T-cell (primary cell): ENCODE measurements around the gene ARHGEF28. TPM values are rescaled to one million over a fixed set of nuclear protein-coding genes. Genes with fewer than 3 reads are reported as not detected.

Experiments used
- ATAC-seq, 4 experiments: fragments of 200-7000 bp in 3 of 4; fragments of 150-1000 bp in 1 of 4; cut with Tn5 transposase; replicated peaks in 1 of 4; 1 replicate in 3 of 4; 2 replicates in 1 of 4; pipeline ENCODE4 v1.10.0; 2021; ENCODE audit warnings: moderate library complexity in 3 of 4, mild to moderate bottlenecking in 2 of 4, moderate number of reproducible peaks in 1 of 4
- CTCF ChIA-PET, 2 donors: fragments of 300-600 bp; sonication (Branson Sonifier 250); formaldehyde crosslinking; loops; one replicate each; lab custom pipeline; 2022; ENCODE audit warnings: antibody characterized with exemption in 2 of 2; lab: Charles Lee
- POLR2A ChIA-PET, 2 donors: fragments of 300-600 bp; sonication (Branson Sonifier 250); formaldehyde crosslinking; loops; one replicate each; lab custom pipeline; 2022; ENCODE audit warnings: antibody characterized with exemption in 2 of 2; lab: Charles Lee
- DNase-seq, 35 experiments: peaks; one replicate each; pipeline versions ENCODE4 v3.0.0 to v3.0.0-alpha.2; 2013 to 2023
- H3K27ac ChIP-seq: one replicate; pipeline ENCODE4 v1.5.1; 2013; ENCODE audit warnings: low read length
- H3K27me3 ChIP-seq, 2 experiments: replicated peaks in 1 of 2; 1 replicate in 1 of 2; 2 replicates in 1 of 2; pipeline versions ENCODE4 v1.6.1 to v1.7.0; 2013; ENCODE audit warnings: low read length in 1 of 2, mixed read lengths in 1 of 2; ENCODE audit not compliant: control insufficient read depth in 2 of 2, insufficient read depth in 2 of 2; ENCODE audit errors: extremely low read depth in 1 of 2
- H3K36me3 ChIP-seq, 2 donors: 1 replicate in 1 of 2; 2 replicates in 1 of 2; pipeline versions ENCODE4 v1.6.1 to v1.7.0; 2013; ENCODE audit warnings: low read length in 1 of 2; ENCODE audit not compliant: control insufficient read depth in 2 of 2, insufficient read depth in 1 of 2; ENCODE audit errors: extremely low read depth in 1 of 2
- H3K4me1 ChIP-seq, 2 experiments: 1 replicate in 1 of 2; 2 replicates in 1 of 2; pipeline versions ENCODE4 v1.6.1 to v1.7.0; 2013; ENCODE audit warnings: low read length in 2 of 2, mixed read lengths in 1 of 2; ENCODE audit not compliant: insufficient read depth in 2 of 2, control insufficient read depth in 1 of 2; ENCODE audit errors: extremely low read depth in 1 of 2
- H3K4me3 ChIP-seq, 2 donors: 1 replicate in 1 of 2; 2 replicates in 1 of 2; pipeline versions ENCODE4 v1.5.1 to v1.7.0; 2013; ENCODE audit warnings: mild to moderate bottlenecking in 2 of 2, low read length in 1 of 2, moderate library complexity in 1 of 2; ENCODE audit not compliant: control insufficient read depth in 1 of 2; ENCODE audit errors: extremely low read depth in 1 of 2
- H3K9me3 ChIP-seq: 2 replicates; pipeline ENCODE4 v1.7.0; 2013
- H3K27ac Mint-ChIP-seq, 2 donors: one replicate each; pipeline ENCODE4 v1.8.0; 2020 to 2021; ENCODE audit warnings: mild to moderate bottlenecking in 2 of 2, mixed read lengths in 2 of 2
- H3K27me3 Mint-ChIP-seq, 2 donors: one replicate each; pipeline ENCODE4 v1.8.0; 2021 to 2022; ENCODE audit warnings: mixed read lengths in 2 of 2
- H3K36me3 Mint-ChIP-seq: one replicate; pipeline ENCODE4 v1.8.0; 2021; ENCODE audit warnings: mixed read lengths
- H3K4me1 Mint-ChIP-seq, 3 donors: one replicate each; pipeline ENCODE4 v1.8.0; 2020 to 2022; ENCODE audit warnings: mixed read lengths in 3 of 3, mild to moderate bottlenecking in 1 of 3
- H3K4me3 Mint-ChIP-seq, 3 donors: one replicate each; pipeline ENCODE4 v1.8.0; 2020 to 2022; ENCODE audit warnings: mild to moderate bottlenecking in 3 of 3, mixed read lengths in 3 of 3, moderate library complexity in 3 of 3
- H3K9me3 Mint-ChIP-seq, 3 donors: one replicate each; pipeline ENCODE4 v1.8.0; 2020 to 2022; ENCODE audit warnings: mixed read lengths in 3 of 3
- WGBS: methylation state at CpG from one replicate; pipeline ENCODE4 v1.1.5; 2013; ENCODE audit warnings: missing lambda C conversion rate; ENCODE audit not compliant: insufficient coverage; 5-methylcytosine and 5-hydroxymethylcytosine counted together
- total RNA-seq, 35 experiments: library from RNA in 6 of 35; stranded (reverse) in 6 of 35; fragments of 120-200 nt in 1 of 35; gene quantifications; one replicate each; pipeline versions ENCODE4 v1.2.1 to v1.2.4 and lab custom pipeline; 2013 to 2026

The ARHGEF28 gene
- total RNA-seq, 5 donors from 2014 or later (not counting 1 experiment from before 2014, with no cell fraction given): 0.05 to 0.73 (median 0.36) TPM

- no peak for ATAC-seq
- H3K9me3 ChIP-seq: no peaks in the 10 kb centered on the region
- no peaks in the 10 kb centered on the region for H3K4me1 Mint-ChIP-seq
- H3K36me3 ChIP-seq: no peaks in the 10 kb centered on the region
- H3K27ac Mint-ChIP-seq: no peak overlapping the region
- ChIA-PET CTCF (no interaction called here), POLR2A (no interaction called here)
- no peak overlapping the region for H3K4me3 ChIP-seq
- no peaks in the 10 kb centered on the region for H3K36me3 Mint-ChIP-seq
- no peaks in the 10 kb centered on the region for H3K9me3 Mint-ChIP-seq
- WGBS: 62% methylated on average over 2 of the region's 6 CpGs
- peaks cover 0 to 3% of the 10 kb centered on the region in 2 experiments for H3K27me3 ChIP-seq
- no peaks in the 10 kb centered on the region for H3K4me1 ChIP-seq
- no peak overlapping the region for H3K4me3 Mint-ChIP-seq
- no peak overlapping the region for H3K27ac ChIP-seq
- DNase-seq: no peak
- peaks cover 8 to 15% of the 10 kb centered on the region in 2 donors for H3K27me3 Mint-ChIP-seq
These were observed 29.6 kb downstream of the ARHGEF28 start for GRCh38 chr5:73655521-73656160.

DNA sequence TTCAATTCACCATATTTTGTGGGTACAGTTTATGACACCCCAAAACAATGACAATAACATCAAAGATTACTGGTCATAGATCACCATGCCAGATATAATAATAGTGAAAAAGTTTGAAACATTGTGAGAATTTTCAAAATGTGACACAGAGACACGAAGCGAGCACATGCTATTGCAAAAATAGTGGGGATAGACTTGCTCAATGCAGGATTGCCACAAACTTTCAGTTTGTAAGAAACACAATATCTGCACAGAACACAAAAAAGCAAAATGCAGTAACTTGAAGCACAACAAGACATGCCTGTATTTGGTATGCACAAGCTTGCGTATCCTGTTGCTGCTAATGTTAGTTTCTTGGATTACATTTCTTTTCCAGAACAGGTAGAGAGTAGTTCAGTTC lies 35.8 kb downstream of the ARHGEF28 start:
- Histone ChIP-seq H3K36me3 (no peaks in the 10 kb centered on the region), H3K27ac (no peak overlapping the region), H3K4me1 (peaks cover 0 to 6% of the 10 kb centered on the region in 2 experiments), H3K9me3 (no peaks in the 10 kb centered on the region), H3K27me3 (peaks cover 0 to 9% of the 10 kb centered on the region in 2 experiments), H3K4me3 (no peak overlapping the region)
- ATAC-seq: no peak
- H3K4me1 Mint-ChIP-seq: no peaks in the 10 kb centered on the region
- H3K27me3 Mint-ChIP-seq: peaks cover 7 to 18% of the 10 kb centered on the region in 2 donors
- H3K27ac Mint-ChIP-seq: no peak overlapping the region
- ChIA-PET POLR2A (no interaction called here), CTCF (no interaction called here)
- H3K36me3 Mint-ChIP-seq: no peaks in the 10 kb centered on the region
- no peaks in the 10 kb centered on the region for H3K9me3 Mint-ChIP-seq
- no peak for DNase-seq
- 100% methylated on average over 1 of the region's 3 CpGs for WGBS
- no peak overlapping the region for H3K4me3 Mint-ChIP-seq

GRCh38 chr5:73663161-73663859 lies 37.3 kb downstream of the ARHGEF28 start:
- Histone ChIP-seq H3K27me3 (peaks cover 0 to 9% of the 10 kb centered on the region in 2 experiments), H3K27ac (no peak overlapping the region), H3K9me3 (no peaks in the 10 kb centered on the region), H3K4me3 (no peak overlapping the region), H3K4me1 (peaks cover 0 to 10% of the 10 kb centered on the region in 2 experiments), H3K36me3 (no peaks in the 10 kb centered on the region)
- no peak overlapping the region for H3K4me3 Mint-ChIP-seq
- ATAC-seq (no peak), DNase-seq (no peak)
- peaks cover 9 to 25% of the 10 kb centered on the region in 2 donors for H3K27me3 Mint-ChIP-seq
- H3K9me3 Mint-ChIP-seq: no peaks in the 10 kb centered on the region
- H3K36me3 Mint-ChIP-seq: no peaks in the 10 kb centered on the region
- ChIA-PET POLR2A (no interaction called here), CTCF (no interaction called here)
- no peaks in the 10 kb centered on the region for H3K4me1 Mint-ChIP-seq
- H3K27ac Mint-ChIP-seq: no peak overlapping the region
- 89% methylated on average over 5 of the region's 7 CpGs for WGBS

- POLR2A ChIA-PET: no interaction called here
- CTCF ChIA-PET: no interaction called here
- H3K4me3 Mint-ChIP-seq: no peak overlapping the region
- peaks cover 0 to 10% of the 10 kb centered on the region in 2 experiments for H3K4me1 ChIP-seq
- H3K27me3 ChIP-seq: peaks cover 0 to 9% of the 10 kb centered on the region in 2 experiments
- DNase-seq (no peak), ATAC-seq (no peak)
- no peaks in the 10 kb centered on the region for H3K9me3 ChIP-seq
- no peak overlapping the region for H3K27ac Mint-ChIP-seq
- no peaks in the 10 kb centered on the region for H3K4me1 Mint-ChIP-seq
- H3K36me3 ChIP-seq: no peaks in the 10 kb centered on the region
- 67% methylated on average over 1 of the region's 2 CpGs for WGBS
- H3K36me3 Mint-ChIP-seq: no peaks in the 10 kb centered on the region
- H3K27ac ChIP-seq: no peak overlapping the region
- no peak overlapping the region for H3K4me3 ChIP-seq
- no peaks in the 10 kb centered on the region for H3K9me3 Mint-ChIP-seq
- H3K27me3 Mint-ChIP-seq: peaks cover 8 to 24% of the 10 kb centered on the region in 2 donors
These were observed 37.9 kb downstream of the ARHGEF28 start for GRCh38 chr5:73663860-73664240.

GRCh38 chr5:73664796-73665195 lies 38.8 kb downstream of the ARHGEF28 start:
- Histone ChIP-seq H3K27ac (no peak overlapping the region), H3K4me3 (no peak overlapping the region), H3K9me3 (no peaks in the 10 kb centered on the region), H3K4me1 (peaks cover 0 to 10% of the 10 kb centered on the region in 2 experiments), H3K27me3 (peaks cover 0 to 9% of the 10 kb centered on the region in 2 experiments), H3K36me3 (no peaks in the 10 kb centered on the region)
- ATAC-seq (no peak), DNase-seq (no peak)
- POLR2A ChIA-PET: no interaction called here
- Mint-ChIP-seq H3K27ac (no peak overlapping the region), H3K9me3 (no peaks in the 10 kb centered on the region), H3K36me3 (no peaks in the 10 kb centered on the region), H3K4me1 (no peaks in the 10 kb centered on the region), H3K4me3 (no peak overlapping the region), H3K27me3 (peaks cover 8 to 24% of the 10 kb centered on the region in 2 donors)
- CTCF ChIA-PET: no interaction called here

DNA sequence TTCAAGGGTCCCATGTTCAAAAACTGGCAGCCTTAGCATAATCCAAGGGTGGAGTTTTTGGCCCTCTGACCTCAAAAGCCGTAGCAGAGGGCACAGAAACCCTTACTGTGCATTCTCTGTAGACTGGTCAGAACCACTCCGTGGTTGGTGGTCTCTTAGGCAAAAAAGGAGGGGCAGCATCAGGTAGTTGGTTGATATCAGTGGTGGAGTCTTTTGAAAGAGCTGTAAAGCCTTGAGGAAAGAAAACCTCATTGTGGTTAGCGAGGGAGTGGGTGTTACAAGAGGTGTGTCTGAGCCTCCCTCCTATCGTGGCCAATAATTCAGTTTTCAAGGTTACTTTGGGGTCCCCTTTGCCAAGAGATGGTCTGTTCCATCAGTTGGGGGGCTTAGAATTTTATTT lies 40.9 kb downstream of the ARHGEF28 start:
- Mint-ChIP-seq H3K27ac (no peak overlapping the region), H3K36me3 (no peaks in the 10 kb centered on the region), H3K27me3 (peaks cover 7 to 20% of the 10 kb centered on the region in 2 donors), H3K9me3 (no peaks in the 10 kb centered on the region), H3K4me3 (no peak overlapping the region), H3K4me1 (no peaks in the 10 kb centered on the region)
- ChIA-PET POLR2A (no interaction called here), CTCF (no interaction called here)
- H3K9me3 ChIP-seq: no peaks in the 10 kb centered on the region
- no peak for ATAC-seq
- WGBS: 24% methylated on average over 2 of the region's 4 CpGs
- H3K4me3 ChIP-seq: no peak overlapping the region
- no peaks in the 10 kb centered on the region for H3K36me3 ChIP-seq
- DNase-seq: peak in 1 of 35 experiments; percentile 9
- peaks cover 0 to 9% of the 10 kb centered on the region in 2 experiments for H3K27me3 ChIP-seq
- H3K4me1 ChIP-seq: peaks cover 0 to 10% of the 10 kb centered on the region in 2 experiments
- H3K27ac ChIP-seq: no peak overlapping the region
